ENCODE measurements around the gene KIF17. TPM values are rescaled to one million over a fixed set of nuclear protein-coding genes. Genes with fewer than 3 reads are reported as not detected.

The KIF17 gene
- total and polyA plus RNA-seq, 2 of the 8 experiments (the other 6 are each of a cell fraction or from before 2014, with no cell fraction given): 6.9 to 10.4 TPM

DNA sequence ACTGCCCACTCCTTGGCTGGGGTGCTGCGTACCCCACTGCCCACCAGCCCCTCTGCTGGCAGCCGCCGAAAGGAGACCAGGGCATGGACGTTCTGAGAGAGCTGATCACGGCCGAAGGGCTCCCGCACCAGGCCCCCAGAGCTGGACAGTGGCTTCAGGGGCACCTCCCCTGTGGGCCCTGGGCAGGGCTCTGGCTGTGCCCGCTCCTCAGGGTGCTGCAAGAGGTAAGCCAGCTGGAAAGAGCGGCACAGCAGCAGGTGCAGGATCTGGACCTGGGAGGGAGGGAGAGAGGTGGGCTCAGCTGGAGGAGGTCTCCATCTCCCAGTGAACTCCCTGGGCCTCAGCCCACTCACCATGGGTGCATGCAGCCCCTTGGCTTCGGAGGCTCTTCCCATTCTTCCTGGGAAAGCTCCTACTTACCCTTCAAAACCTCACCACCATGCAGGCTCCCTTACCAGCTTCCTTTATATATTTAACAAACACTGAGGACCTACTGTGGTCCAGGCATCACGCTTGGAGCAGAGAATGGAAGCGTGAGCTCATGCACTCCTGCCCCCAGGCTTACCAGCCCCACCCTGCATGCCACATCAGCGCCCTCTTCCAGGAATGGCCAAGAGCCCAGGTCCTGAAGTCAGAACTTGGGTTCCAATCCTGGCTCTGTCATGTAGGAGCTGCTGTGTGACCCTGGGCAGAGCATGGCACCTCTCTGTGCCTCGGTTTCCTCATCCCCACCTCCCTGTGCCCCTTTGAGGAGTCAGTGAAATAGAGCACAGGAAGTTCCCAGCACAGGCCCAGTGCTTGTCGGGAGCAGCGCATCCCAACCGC lies 6.8 kb upstream of the KIF17 start (continued):
- TF ChIP-seq RXRA (IDR thresholded peaks at IDR 0.05; ENCODE audit: insufficient read depth, low read depth, low read length): no peak
